Measurements from ENCODE around the gene XKR8. TPM values are rescaled to one million over a fixed set of nuclear protein-coding genes. Genes with fewer than 3 reads are reported as not detected.
"Not testable (repeated sequence)": the region's sequence is repeated elsewhere in the genome, so short reads cannot be mapped to it uniquely, and the experiment has no call there.

Gene XKR8
- total RNA-seq, 4 donors from 2014 or later, result 4.3 to 9.6 (median 4.8) TPM

GRCh38 chr1:27999055-27999454 lies 39.3 kb downstream of the XKR8 start:
- ATAC-seq (ENCODE audit: low FRiP score) (no peak), DNase-seq (ENCODE audit: low spot score) (no peak)
- TF ChIP-seq CTCF (IDR thresholded peaks at IDR 0.05), result no peak

- no peak for TF ChIP-seq CTCF (IDR thresholded peaks at IDR 0.05)
- no peak for DNase-seq (ENCODE audit: low spot score)
- ATAC-seq (ENCODE audit: low FRiP score), result no peak
These were observed 42.8 kb downstream of the XKR8 start for GRCh38 chr1:28002600-28002999.

DNA sequence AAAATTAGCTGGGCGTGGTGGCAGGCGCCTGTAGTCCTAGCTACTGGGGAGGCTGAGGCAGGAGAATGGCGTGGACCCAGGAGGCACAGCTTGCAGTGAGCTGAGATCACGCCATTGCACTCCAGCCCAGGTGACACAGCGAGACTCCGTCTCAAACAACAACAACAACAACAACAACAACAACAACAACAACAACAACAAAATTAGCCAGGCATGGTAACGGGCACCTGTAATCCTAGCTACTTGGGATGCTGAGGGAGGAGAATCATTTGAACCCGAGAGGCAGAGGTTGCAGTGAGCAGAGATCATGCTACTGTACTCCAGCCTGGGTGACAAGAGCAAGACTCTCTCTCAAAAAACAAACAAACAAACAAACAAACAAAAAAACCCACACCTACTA lies 43.3 kb downstream of the XKR8 start:
- not testable (repeated sequence) for DNase-seq (ENCODE audit: low spot score); ATAC-seq (ENCODE audit: low FRiP score)

GRCh38 chr1:28010969-28011368 lies 51.2 kb downstream of the XKR8 start:
- TF ChIP-seq CTCF (IDR thresholded peaks at IDR 0.05), result no peak
- ATAC-seq (ENCODE audit: low FRiP score), result no peak
- DNase-seq (ENCODE audit: low spot score), result no peak

Other genes starting within 250 kb of the XKR8 start
- 10 to 100 TPM; 17.4 to 30.0 (median 20.0) TPM for gene FAM76A, start 234.0 kb upstream of the XKR8 start, total RNA-seq
- gene STX12, start 186.8 kb upstream of the XKR8 start, total RNA-seq, result 100 to 1,000 TPM in 1 of 4 donors, 10 to 100 TPM in 3; 78.5 to 116 (median 95.7) TPM
- gene PPP1R8, start 129.2 kb upstream of the XKR8 start, total RNA-seq, result 10 to 100 TPM; 24.6 to 43.7 (median 33.5) TPM
- gene THEMIS2, start 87.4 kb upstream of the XKR8 start, total RNA-seq, result 100 to 1,000 TPM in 1 of 4 donors, 10 to 100 TPM in 3; 50.2 to 103 (median 77.0) TPM
- 10 to 100 TPM; 14.9 to 32.6 (median 19.9) TPM for gene RPA2, start 45.4 kb upstream of the XKR8 start, total RNA-seq
- 10 to 100 TPM in 1 of 4 donors, 1 to 10 TPM in 2, under 1 TPM in 1; 0.63 to 17.2 (median 3.6) TPM for gene SMPDL3B, start 25.0 kb upstream of the XKR8 start, total RNA-seq
- gene EYA3, start 128.6 kb downstream of the XKR8 start, total RNA-seq, result 10 to 100 TPM in 3 of 4 donors, 1 to 10 TPM in 1; 7.5 to 19.6 (median 14.6) TPM
- gene PTAFR, start 216.7 kb downstream of the XKR8 start, total RNA-seq, result 10 to 100 TPM in 3 of 4 donors, 1 to 10 TPM in 1; 8.2 to 28.3 (median 19.0) TPM

Data from omental fat pad (tissue), 4 donors.